ENCODE results near the gene GALNT15.

Gene GALNT15

DNA sequence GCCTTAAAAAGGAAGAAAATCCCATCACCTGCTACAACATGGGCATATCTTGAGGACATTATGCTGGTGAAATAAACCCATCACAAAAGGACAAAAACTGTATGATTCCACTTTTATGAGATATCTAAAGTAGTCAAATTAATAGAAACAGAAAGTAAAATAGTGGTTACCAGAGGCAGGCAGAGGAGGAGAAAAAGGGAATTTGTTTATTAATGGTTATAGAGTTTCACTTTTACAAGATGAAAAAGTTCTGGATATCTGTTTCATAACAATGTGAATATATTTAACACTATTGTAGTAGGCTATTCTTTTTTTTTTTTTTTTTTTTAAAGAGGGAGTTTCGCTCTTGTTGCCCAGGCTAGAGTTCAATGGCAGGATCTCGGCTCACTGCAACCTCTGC is 49.8 kb downstream of the GALNT15 start:
- DNase-seq (ENCODE audit: low read depth in 2 of 3, low spot score in 2 of 3) = no peak

- no peak for DNase-seq (ENCODE audit: low read depth in 2 of 3, low spot score in 2 of 3)
These were observed 53.1 kb downstream of the GALNT15 start for GRCh38 chr3:16227566-16227965.

GRCh38 chr3:16229681-16230080 is 55.2 kb downstream of the GALNT15 start:
- no peak for DNase-seq (ENCODE audit: low read depth in 2 of 3, low spot score in 2 of 3)

DNA sequence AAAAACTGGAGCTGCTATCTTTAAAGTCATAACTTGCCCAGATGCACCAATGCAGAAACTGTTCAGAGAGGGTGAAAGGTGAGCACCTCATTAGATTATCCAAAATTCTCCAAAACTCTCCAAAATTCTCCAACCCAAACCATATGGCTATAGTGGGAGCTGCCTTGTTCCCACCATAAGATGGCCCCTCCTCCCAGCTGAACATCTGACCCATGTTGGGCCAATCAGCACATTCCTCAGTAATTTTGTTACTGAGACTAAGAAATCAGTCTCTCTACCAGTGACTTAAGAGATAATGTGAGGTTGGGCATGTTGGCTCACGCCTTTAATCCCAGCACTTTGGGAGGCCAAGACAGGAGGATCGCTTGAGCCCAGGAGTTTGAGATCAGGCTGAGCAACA is 57.5 kb downstream of the GALNT15 start:
- no peak for DNase-seq (ENCODE audit: low read depth in 2 of 3, low spot score in 2 of 3)

DNA sequence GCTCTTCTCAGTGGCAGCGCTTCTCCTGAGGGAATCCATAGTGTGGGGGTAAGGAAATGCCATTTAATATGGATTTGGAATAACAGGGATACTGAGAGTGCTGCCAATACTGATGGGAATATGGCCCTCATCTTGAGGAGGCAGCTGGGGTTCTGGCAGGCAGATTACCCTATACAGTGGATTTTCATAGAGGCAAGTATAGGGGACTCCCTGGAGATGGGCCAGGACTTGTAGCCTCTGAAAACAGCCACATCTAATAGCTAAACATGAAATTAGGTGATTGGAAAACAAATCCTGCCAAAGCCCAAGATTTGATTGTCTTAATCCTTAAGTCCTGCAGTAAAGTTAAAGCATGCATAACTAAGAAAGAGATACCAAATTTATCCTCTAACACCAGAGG is 59.3 kb downstream of the GALNT15 start:
- no peak for DNase-seq (ENCODE audit: low read depth in 2 of 3, low spot score in 2 of 3)

DNA sequence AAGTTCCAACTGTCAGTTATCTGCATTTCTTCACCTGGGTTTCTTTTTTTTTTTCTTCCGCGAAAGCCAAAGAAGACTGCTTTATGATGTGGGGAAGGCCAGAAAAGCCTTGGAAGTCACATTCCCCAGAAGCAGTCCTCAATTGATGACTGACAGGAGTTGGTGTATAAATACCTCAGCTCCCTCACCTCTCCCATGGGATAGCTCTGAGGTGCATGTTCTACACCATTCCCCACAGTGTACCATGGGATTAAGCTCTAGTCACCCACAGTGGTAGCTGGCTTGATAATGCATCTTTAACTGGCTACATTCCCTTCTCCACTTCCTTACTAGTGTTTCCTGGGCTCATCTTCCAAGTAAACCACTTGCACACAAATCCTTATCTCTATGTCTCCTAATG is 59.8 kb downstream of the GALNT15 start:
- no peak for DNase-seq (ENCODE audit: low read depth in 2 of 3, low spot score in 2 of 3)

GRCh38 chr3:16236030-16236639 is 61.7 kb downstream of the GALNT15 start:
- no peak for DNase-seq (ENCODE audit: low read depth in 2 of 3, low spot score in 2 of 3)

GRCh38 chr3:16236856-16237393 is 62.4 kb downstream of the GALNT15 start:
- no peak for DNase-seq (ENCODE audit: low read depth in 2 of 3, low spot score in 2 of 3)

GRCh38 chr3:16239086-16239770 is 64.7 kb downstream of the GALNT15 start:
- no peak for DNase-seq (ENCODE audit: low read depth in 2 of 3, low spot score in 2 of 3)

GRCh38 chr3:16239780-16240179 is 65.3 kb downstream of the GALNT15 start:
- DNase-seq (ENCODE audit: low read depth in 2 of 3, low spot score in 2 of 3) = no peak

DNA sequence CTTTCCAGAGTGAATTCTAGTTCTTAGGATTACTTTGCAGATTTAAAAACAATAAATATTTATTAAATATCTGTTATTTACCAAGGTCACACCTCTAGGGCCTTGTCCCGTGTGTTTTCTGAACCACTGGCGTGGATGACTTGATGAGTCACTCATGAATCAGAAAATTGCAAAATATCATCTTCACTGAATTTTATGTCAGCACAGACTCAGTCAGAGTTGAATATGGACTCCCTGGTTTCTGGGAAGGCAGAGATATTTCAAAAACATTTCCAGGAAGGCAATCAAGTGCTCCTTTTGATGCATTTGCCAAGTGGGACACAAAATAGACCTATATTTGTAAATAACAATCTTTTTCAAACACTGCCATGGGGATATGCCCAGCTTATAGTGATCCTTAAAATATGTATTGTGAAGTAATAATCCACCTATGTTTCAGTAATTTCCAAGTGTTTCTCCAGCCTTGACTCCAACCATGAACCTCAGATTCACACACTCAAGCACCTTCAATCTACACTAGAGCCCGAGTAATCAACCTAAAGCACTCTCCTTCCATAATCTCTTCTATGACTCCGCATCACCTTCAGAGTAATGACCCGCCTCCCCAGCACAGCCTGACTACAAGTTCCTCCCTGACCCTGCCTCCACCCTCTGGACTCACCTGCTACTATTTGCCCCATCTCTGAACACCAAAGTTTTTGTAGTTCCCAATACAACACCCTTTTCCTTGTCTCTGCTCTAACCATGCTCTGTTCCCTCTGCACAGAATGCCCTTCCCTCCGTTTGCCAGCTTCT is 65.9 kb downstream of the GALNT15 start:
- DNase-seq (ENCODE audit: low read depth in 2 of 3, low spot score in 2 of 3) = no peak

DNA sequence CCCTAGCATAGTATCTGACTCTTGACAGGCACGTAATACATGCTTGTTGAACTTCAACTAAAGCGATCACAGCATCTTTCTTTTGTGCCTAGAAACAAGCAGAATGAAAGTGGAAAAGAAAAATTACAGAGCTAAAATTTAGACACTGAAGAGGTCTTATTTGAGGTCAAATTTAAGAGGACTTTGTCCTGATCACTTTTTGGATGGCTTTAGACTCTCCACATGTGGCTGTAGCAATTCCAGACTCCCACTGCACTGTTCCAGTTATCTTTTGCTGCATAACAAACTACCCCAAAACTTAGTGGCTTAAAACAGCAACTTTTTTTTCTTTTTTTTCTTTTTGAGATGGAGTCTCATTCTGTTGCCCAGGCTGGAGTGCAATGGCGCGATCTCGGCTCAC is 66.7 kb downstream of the GALNT15 start:
- no peak for DNase-seq (ENCODE audit: low read depth in 2 of 3, low spot score in 2 of 3)

DNA sequence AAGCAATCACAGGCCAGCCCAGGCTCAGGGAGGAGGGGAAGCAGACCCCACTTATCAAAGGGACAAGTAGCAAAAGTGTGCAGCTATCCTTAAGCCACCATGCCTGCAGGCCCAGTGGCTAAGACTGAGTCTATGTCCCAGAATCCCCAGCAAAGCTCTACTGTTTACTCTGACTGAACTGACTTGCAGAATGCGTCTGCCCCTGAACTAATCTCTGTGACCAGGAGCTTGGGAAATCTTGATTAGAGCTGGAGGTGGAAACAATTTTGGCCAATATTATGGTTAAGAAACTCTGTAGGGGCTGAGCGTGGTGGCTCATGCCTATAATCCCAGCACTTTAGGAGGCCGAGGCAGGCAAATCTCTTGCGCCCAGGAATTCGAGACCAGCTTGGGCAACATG is 67.7 kb downstream of the GALNT15 start:
- DNase-seq (ENCODE audit: low read depth in 2 of 3, low spot score in 2 of 3) = no peak

DNA sequence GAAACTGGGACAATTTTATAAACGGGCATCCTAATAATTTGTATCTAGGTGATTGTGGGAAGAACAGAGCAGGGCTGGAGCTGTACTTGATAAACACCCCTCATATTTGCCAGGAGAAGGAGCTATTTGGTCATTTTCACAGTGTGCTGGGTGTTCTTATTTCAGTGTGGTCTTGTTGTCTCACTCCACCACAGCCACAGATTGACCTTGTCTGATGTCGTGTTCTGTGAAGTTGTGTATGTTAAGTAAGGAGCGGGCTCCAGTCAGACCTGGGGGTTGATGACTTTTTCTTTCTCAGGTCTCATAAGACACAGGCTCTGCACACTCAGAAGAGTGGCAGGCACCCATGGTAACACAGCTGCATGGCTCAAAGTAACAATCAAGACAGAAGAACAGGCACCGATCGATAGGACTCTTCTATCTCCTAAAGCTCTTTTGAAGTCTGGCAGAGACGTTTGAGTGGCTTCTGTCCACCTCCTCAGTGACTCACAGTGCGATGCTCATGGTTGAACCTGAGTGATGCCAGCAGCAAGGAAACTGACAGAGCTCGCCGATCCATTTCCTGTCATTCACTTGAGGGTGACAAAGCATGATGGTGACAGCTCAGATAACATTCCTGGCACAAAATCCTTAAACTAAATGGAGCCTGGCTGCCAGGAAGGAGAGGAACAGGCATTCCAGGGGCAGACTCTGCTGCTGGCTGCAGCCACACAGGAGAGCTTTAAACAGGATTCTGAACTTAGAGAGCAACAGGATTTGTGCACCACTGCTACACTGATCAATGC is 69.4 kb downstream of the GALNT15 start:
- no peak for DNase-seq (ENCODE audit: low read depth in 2 of 3, low spot score in 2 of 3)

DNA sequence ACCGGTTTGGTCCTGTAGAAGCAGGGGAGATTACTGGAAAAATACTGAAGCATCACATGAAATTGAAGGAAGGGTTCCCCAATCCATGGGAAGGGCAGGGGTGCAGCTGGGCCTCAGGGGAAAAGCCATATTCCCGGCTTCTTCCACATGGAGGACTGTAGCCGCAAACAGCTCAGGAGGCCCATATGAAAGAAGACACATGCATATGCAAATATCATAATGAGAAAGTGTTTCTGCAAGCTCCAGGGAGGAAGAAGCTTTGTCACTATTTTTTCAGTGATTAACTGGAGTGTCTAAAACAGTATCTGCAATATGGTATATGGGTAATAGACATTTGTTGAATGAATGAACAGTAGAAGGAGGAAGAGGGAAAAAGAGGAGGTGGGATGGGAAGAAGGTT is 71.1 kb downstream of the GALNT15 start:
- no peak for DNase-seq (ENCODE audit: low read depth in 2 of 3, low spot score in 2 of 3)

- peak in 2 of 3 experiments; percentile 17 to 62 for DNase-seq (ENCODE audit: low read depth in 2 of 3, low spot score in 2 of 3)
These were observed 73.0 kb downstream of the GALNT15 start for GRCh38 chr3:16247282-16248061.

GRCh38 chr3:16248556-16248955 is 74.1 kb downstream of the GALNT15 start:
- DNase-seq (ENCODE audit: low read depth in 2 of 3, low spot score in 2 of 3) = no peak

GRCh38 chr3:16249336-16249735 is 74.9 kb downstream of the GALNT15 start:
- DNase-seq (ENCODE audit: low read depth in 2 of 3, low spot score in 2 of 3) = no peak

DNA sequence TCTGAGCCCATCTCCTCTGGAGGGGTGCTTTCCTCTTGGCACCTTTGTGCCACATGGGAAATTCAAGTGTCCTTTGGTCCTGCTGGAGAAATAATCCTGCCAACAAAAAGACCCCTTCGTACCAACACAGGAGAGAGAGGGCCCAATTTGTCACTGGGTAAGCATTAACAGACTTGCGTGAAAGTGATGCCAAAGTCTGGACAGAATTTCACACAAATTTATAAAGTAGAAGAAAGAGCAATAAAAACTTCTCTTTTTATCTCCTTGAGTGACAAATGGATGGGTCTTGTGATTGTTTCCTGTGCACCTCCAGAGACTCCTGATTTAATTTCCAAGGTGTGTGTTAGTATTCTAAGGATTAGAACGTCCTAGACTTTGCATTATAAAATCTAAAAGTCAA is 75.4 kb downstream of the GALNT15 start:
- DNase-seq (ENCODE audit: low read depth in 2 of 3, low spot score in 2 of 3) = no peak

GRCh38 chr3:16251316-16252085 is 77.0 kb downstream of the GALNT15 start:
- no peak for DNase-seq (ENCODE audit: low read depth in 2 of 3, low spot score in 2 of 3)
